Suprapubic skin (tissue), 4 donors: ENCODE data around the gene RTL10. TPM values are rescaled to one million over a fixed set of nuclear protein-coding genes. Genes with fewer than 3 reads are reported as not detected.

Experiments
- DNase-seq, 2 donors: peaks; one replicate each; pipeline ENCODE4 v3.0.0-alpha.2; 2019; ENCODE audit warnings: low spot score in 2 of 2
- H3K27ac ChIP-seq: fragments of 200-600 bp; sonication (generic); one replicate; pipeline ENCODE4 v1.5.1; 2019
- H3K27me3 ChIP-seq: fragments of 200-600 bp; sonication (generic); one replicate; pipeline ENCODE4 v1.5.1; 2019
- H3K36me3 ChIP-seq: fragments of 200-600 bp; sonication (generic); one replicate; pipeline ENCODE4 v1.5.1; 2019
- H3K4me1 ChIP-seq: fragments of 200-600 bp; sonication (generic); one replicate; pipeline ENCODE4 v1.5.1; 2019
- H3K4me3 ChIP-seq: fragments of 200-600 bp; sonication (generic); one replicate; pipeline ENCODE4 v1.5.1; 2019; ENCODE audit warnings: mild to moderate bottlenecking
- H3K9me3 ChIP-seq: fragments of 200-600 bp; sonication (generic); one replicate; pipeline ENCODE4 v1.5.1; 2019
- CTCF ChIP-seq, 2 donors: fragments of 200-600 bp in 1 of 2; fragments of 450-650 bp in 1 of 2; sonication (generic) in 1 of 2; IDR thresholded peaks; one replicate each; pipeline ENCODE4 v1.5.1; 2016 to 2019; ENCODE audit warnings: antibody characterized with exemption in 2 of 2, mild to moderate bottlenecking in 1 of 2, moderate library complexity in 1 of 2
- EP300 ChIP-seq: sonication (generic); formaldehyde crosslinking; IDR thresholded peaks from one replicate; pipeline ENCODE4 v1.6.1; 2017; ENCODE audit warnings: antibody characterized with exemption
- POLR2A ChIP-seq, 2 donors: fragments of 450-650 bp; IDR thresholded peaks; one replicate each; pipeline ENCODE4 v1.6.1; 2017; ENCODE audit warnings: antibody characterized with exemption in 2 of 2, mild to moderate bottlenecking in 2 of 2, moderate library complexity in 2 of 2
- POLR2AphosphoS5 ChIP-seq, 3 donors: sonication (generic); formaldehyde crosslinking; IDR thresholded peaks; one replicate each; pipeline ENCODE4 v1.6.1; 2017; ENCODE audit warnings: antibody characterized with exemption in 3 of 3
- whole genome bisulfite sequencing: methylation state at CpG from one replicate; pipeline ENCODE4 v1.1.5; 2018; 5-methylcytosine and 5-hydroxymethylcytosine counted together
- total RNA-seq, 4 donors: library from RNA; depleted of rRNA; stranded (reverse); fragments of >200 nt; gene quantifications; one replicate each; pipeline ENCODE4 v1.1.0, GENCODE V29; 2016

RTL10 gene
- total RNA-seq, 4 donors from 2014 or later, result 21.8 to 46.2 (median 32.4) TPM

GRCh38 chr22:19843107-19843856, 11.4 kb downstream of the RTL10 start:
- no peaks in the 10 kb centered on the region for H3K27me3 ChIP-seq
- H3K36me3 ChIP-seq, result no peaks in the 10 kb centered on the region
- peaks cover 45% of the 10 kb centered on the region for H3K4me1 ChIP-seq
- no peak overlapping the region for H3K4me3 ChIP-seq
- TF ChIP-seq POLR2A (IDR thresholded peaks at IDR 0.05) (no peak), POLR2AphosphoS5 (IDR thresholded peaks at IDR 0.05) (no peak), CTCF (IDR thresholded peaks at IDR 0.05) (no peak), EP300 (no peak)
- 57% methylated on average over 24 of the region's 27 CpGs for WGBS
- peak overlapping the region; percentile 39 for H3K27ac ChIP-seq
- H3K9me3 ChIP-seq, result no peaks in the 10 kb centered on the region
- DNase-seq, result no peak

- no peaks in the 10 kb centered on the region for H3K27me3 ChIP-seq
- H3K4me3 ChIP-seq, result no peak overlapping the region
- no peak for DNase-seq
- no peaks in the 10 kb centered on the region for H3K9me3 ChIP-seq
- TF ChIP-seq POLR2AphosphoS5 (IDR thresholded peaks at IDR 0.05), result no peak
- no peak for TF ChIP-seq EP300
- no peak for TF ChIP-seq POLR2A (IDR thresholded peaks at IDR 0.05)
- no peak for TF ChIP-seq CTCF (IDR thresholded peaks at IDR 0.05)
- H3K27ac ChIP-seq, result no peak overlapping the region
- 77% methylated on average over 11 of the region's 12 CpGs for WGBS
- H3K36me3 ChIP-seq, result no peaks in the 10 kb centered on the region
- H3K4me1 ChIP-seq, result peaks cover 40% of the 10 kb centered on the region
Measured at GRCh38 chr22:19842393-19843106, 12.1 kb downstream of the RTL10 start.

- H3K27ac ChIP-seq, result no peak overlapping the region
- H3K36me3 ChIP-seq, result no peaks in the 10 kb centered on the region
- H3K27me3 ChIP-seq, result no peaks in the 10 kb centered on the region
- no peak overlapping the region for H3K4me3 ChIP-seq
- WGBS, result 82% methylated on average over 6 of the region's 8 CpGs
- TF ChIP-seq EP300 (no peak), CTCF (IDR thresholded peaks at IDR 0.05) (no peak), POLR2A (IDR thresholded peaks at IDR 0.05) (no peak), POLR2AphosphoS5 (IDR thresholded peaks at IDR 0.05) (no peak)
- no peaks in the 10 kb centered on the region for H3K9me3 ChIP-seq
- peaks cover 40% of the 10 kb centered on the region for H3K4me1 ChIP-seq
- no peak for DNase-seq
Measured at GRCh38 chr22:19841641-19842392, 12.9 kb downstream of the RTL10 start.

GRCh38 chr22:19840955-19841640, 13.6 kb downstream of the RTL10 start:
- no peaks in the 10 kb centered on the region for H3K27me3 ChIP-seq
- peaks cover 40% of the 10 kb centered on the region for H3K4me1 ChIP-seq
- no peak overlapping the region for H3K27ac ChIP-seq
- H3K4me3 ChIP-seq, result no peak overlapping the region
- 94% methylated on average over 6 of the region's 6 CpGs for WGBS
- no peaks in the 10 kb centered on the region for H3K9me3 ChIP-seq
- no peaks in the 10 kb centered on the region for H3K36me3 ChIP-seq
- TF ChIP-seq POLR2A (IDR thresholded peaks at IDR 0.05) (no peak), EP300 (no peak)
- DNase-seq, result no peak

GRCh38 chr22:19840059-19840458, 14.6 kb downstream of the RTL10 start:
- no peaks in the 10 kb centered on the region for H3K36me3 ChIP-seq
- no peak for DNase-seq
- H3K4me3 ChIP-seq, result no peak overlapping the region
- H3K27ac ChIP-seq, result no peak overlapping the region
- peaks cover 33% of the 10 kb centered on the region for H3K4me1 ChIP-seq
- no peaks in the 10 kb centered on the region for H3K27me3 ChIP-seq
- TF ChIP-seq CTCF (IDR thresholded peaks at IDR 0.05) (no peak), EP300 (no peak), POLR2A (IDR thresholded peaks at IDR 0.05) (no peak), POLR2AphosphoS5 (IDR thresholded peaks at IDR 0.05) (no peak)
- no peaks in the 10 kb centered on the region for H3K9me3 ChIP-seq
- 95% methylated on average over 4 of the region's 4 CpGs for WGBS
